ENCODE data around the gene TMCC1. TPM values are rescaled to one million over a fixed set of nuclear protein-coding genes. Genes with fewer than 3 reads are reported as not detected.
A peak's percentile ranks its signal among the peaks of the same experiment; 100 is the strongest.

The TMCC1 gene
- total and polyA plus RNA-seq, 10 of the 15 experiments (the other 5 are each of a cell fraction or from before 2014, with no cell fraction given) = 2.3 to 21.1 (median 8.4) TPM

DNA sequence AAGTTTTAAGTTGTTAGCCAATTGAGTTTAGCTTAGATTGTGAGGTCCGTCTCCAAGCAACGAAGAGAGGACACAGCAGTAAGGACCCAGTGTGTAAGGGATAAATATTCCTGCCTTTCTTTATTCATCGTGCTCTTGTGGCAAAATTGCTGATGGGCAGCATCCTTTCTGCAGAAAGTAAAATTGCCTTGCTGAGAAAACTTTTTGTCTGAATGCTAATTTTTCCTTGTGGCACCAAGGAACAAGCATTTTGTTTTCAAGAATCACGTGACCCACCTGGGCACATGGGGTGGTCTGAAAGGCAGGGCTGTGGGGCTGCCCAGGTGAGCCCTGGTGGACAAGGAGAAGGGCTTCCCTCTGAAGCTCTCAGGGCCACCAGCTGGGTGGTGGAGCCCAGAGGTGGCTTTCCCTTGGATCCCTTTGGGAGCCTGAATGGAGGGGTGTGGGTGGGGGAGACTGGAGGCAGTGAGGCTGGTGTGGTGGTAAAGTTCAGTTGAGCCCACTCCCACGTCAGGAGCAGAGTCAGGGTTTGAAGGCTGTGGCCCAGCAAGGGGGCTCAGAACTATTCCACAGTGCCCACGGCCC lies 24.0 kb upstream of the TMCC1 start:
- RAD21 ChIA-PET (ENCODE audit: unreplicated experiment) = no interaction called here
- Histone ChIP-seq H3K27ac (ENCODE audit: control insufficient read depth, insufficient read depth) (no peak overlapping the region), H3K27me3 (replicated peaks in 1 of 2; ENCODE audit: control insufficient read depth in 2 of 2, insufficient read depth in 2 of 2, low read length in 1 of 2) (no peaks in the 10 kb centered on the region), H2AFZ (ENCODE audit: control insufficient read depth, low read depth, low read length) (no peak overlapping the region), H3K4me3 (no peak overlapping the region), H3K9ac (ENCODE audit: control insufficient read depth, insufficient read depth, low read length) (no peak overlapping the region), H4K20me1 (ENCODE audit: control insufficient read depth, insufficient read depth) (no peaks in the 10 kb centered on the region), H3K36me3 (ENCODE audit: control insufficient read depth in 2 of 2, insufficient read depth in 2 of 2, low read length in 1 of 2) (no peaks in the 10 kb centered on the region), H3K79me2 (ENCODE audit: control insufficient read depth, insufficient read depth, low read length) (no peaks in the 10 kb centered on the region), H3K4me1 (ENCODE audit: control insufficient read depth, insufficient read depth, low read length) (no peaks in the 10 kb centered on the region), H3K4me2 (ENCODE audit: control insufficient read depth, insufficient read depth) (no peak overlapping the region), H3K9me3 (replicated peaks; ENCODE audit: control insufficient read depth, insufficient read depth, low read length) (peaks cover 12% of the 10 kb centered on the region)
- 46% methylated on average over 5 of the region's 6 CpGs for WGBS (ENCODE audit: insufficient coverage, insufficient replicate concordance, low lambda C conversion rate, missing lambda C conversion rate)
- POLR2A ChIA-PET = no interaction called here
- SMC1A ChIA-PET (ENCODE audit: uncharacterized antibody, unreplicated experiment) = no interaction called here
- no TSS peak for BruUV-seq (replicated peaks)
- no peak for DNase-seq (ENCODE audit: low read depth, low spot score)
- intact Hi-C loops (cut with micrococcal nuclease; ENCODE audit: unreplicated experiment) (no loop called here), in situ Hi-C loops (cut with MboI) (no loop called here)
- CTCF ChIA-PET = no interaction called here
- TF ChIP-seq, protein P1, sequence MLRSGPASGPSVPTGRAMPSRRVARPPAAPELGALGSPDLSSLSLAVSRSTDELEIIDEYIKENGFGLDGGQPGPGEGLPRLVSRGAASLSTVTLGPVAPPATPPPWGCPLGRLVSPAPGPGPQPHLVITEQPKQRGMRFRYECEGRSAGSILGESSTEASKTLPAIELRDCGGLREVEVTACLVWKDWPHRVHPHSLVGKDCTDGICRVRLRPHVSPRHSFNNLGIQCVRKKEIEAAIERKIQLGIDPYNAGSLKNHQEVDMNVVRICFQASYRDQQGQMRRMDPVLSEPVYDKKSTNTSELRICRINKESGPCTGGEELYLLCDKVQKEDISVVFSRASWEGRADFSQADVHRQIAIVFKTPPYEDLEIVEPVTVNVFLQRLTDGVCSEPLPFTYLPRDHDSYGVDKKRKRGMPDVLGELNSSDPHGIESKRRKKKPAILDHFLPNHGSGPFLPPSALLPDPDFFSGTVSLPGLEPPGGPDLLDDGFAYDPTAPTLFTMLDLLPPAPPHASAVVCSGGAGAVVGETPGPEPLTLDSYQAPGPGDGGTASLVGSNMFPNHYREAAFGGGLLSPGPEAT (IDR thresholded peaks at IDR 0.05; ENCODE audit: low read depth) = no peak
- no peak for TF ChIP-seq FOXK2 (IDR thresholded peaks at IDR 0.05)
- TF ChIP-seq, protein P2, sequence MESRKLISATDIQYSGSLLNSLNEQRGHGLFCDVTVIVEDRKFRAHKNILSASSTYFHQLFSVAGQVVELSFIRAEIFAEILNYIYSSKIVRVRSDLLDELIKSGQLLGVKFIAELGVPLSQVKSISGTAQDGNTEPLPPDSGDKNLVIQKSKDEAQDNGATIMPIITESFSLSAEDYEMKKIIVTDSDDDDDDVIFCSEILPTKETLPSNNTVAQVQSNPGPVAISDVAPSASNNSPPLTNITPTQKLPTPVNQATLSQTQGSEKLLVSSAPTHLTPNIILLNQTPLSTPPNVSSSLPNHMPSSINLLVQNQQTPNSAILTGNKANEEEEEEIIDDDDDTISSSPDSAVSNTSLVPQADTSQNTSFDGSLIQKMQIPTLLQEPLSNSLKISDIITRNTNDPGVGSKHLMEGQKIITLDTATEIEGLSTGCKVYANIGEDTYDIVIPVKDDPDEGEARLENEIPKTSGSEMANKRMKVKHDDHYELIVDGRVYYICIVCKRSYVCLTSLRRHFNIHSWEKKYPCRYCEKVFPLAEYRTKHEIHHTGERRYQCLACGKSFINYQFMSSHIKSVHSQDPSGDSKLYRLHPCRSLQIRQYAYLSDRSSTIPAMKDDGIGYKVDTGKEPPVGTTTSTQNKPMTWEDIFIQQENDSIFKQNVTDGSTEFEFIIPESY (IDR thresholded peaks at IDR 0.05) = no peak
- TF ChIP-seq, protein P3, sequence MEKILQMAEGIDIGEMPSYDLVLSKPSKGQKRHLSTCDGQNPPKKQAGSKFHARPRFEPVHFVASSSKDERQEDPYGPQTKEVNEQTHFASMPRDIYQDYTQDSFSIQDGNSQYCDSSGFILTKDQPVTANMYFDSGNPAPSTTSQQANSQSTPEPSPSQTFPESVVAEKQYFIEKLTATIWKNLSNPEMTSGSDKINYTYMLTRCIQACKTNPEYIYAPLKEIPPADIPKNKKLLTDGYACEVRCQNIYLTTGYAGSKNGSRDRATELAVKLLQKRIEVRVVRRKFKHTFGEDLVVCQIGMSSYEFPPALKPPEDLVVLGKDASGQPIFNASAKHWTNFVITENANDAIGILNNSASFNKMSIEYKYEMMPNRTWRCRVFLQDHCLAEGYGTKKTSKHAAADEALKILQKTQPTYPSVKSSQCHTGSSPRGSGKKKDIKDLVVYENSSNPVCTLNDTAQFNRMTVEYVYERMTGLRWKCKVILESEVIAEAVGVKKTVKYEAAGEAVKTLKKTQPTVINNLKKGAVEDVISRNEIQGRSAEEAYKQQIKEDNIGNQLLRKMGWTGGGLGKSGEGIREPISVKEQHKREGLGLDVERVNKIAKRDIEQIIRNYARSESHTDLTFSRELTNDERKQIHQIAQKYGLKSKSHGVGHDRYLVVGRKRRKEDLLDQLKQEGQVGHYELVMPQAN (conservative IDR thresholded peaks at IDR 0.05) = no peak
- no peak for TF ChIP-seq SREBF1 (IDR thresholded peaks at IDR 0.05; ENCODE audit: low read length)
- peak; percentile 100 for TF ChIP-seq CBX5 (IDR thresholded peaks at IDR 0.05; ENCODE audit: low read depth)
- no peak for TF ChIP-seq SREBF2 (IDR thresholded peaks at IDR 0.05; ENCODE audit: low read length)
- TF ChIP-seq, protein P4, sequence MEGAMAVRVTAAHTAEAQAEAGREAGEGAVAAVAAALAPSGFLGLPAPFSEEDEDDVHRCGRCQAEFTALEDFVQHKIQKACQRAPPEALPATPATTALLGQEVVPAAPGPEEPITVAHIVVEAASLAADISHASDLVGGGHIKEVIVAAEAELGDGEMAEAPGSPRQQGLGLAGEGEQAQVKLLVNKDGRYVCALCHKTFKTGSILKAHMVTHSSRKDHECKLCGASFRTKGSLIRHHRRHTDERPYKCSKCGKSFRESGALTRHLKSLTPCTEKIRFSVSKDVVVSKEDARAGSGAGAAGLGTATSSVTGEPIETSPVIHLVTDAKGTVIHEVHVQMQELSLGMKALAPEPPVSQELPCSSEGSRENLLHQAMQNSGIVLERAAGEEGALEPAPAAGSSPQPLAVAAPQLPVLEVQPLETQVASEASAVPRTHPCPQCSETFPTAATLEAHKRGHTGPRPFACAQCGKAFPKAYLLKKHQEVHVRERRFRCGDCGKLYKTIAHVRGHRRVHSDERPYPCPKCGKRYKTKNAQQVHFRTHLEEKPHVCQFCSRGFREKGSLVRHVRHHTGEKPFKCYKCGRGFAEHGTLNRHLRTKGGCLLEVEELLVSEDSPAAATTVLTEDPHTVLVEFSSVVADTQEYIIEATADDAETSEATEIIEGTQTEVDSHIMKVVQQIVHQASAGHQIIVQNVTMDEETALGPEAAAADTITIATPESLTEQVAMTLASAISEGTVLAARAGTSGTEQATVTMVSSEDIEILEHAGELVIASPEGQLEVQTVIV (IDR thresholded peaks at IDR 0.05; ENCODE audit: borderline replicate concordance, partially characterized antibody) = no peak
- no peak for TF ChIP-seq JUNB (IDR thresholded peaks at IDR 0.05)
- no peak for TF ChIP-seq SMC3 (IDR thresholded peaks at IDR 0.05; ENCODE audit: borderline replicate concordance, low read length)
- TF ChIP-seq LARP7 (IDR thresholded peaks at IDR 0.05) = no peak
- TF ChIP-seq IKZF1 (conservative IDR thresholded peaks at IDR 0.05) = no peak
- no peak for TF ChIP-seq ASH2L (IDR thresholded peaks at IDR 0.05; ENCODE audit: borderline replicate concordance, low read depth)
- peak; percentile 85 for TF ChIP-seq KLF5 (IDR thresholded peaks at IDR 0.05; ENCODE audit: partially characterized antibody)
- ATAC-seq = no peak
- no peak for FAIRE-seq

Measured in GM12878 (cell line).